Activated naive CD8-positive, alpha-beta T cell treated with anti-CD3 and anti-CD28 coated beads, Interleukin-2, amount 50 U/mL, for 24 hours (primary cell): Measurements from ENCODE around the gene LMX1B.
"Not testable (repeated sequence)": the region's sequence is repeated elsewhere in the genome, so short reads cannot be mapped to it uniquely, and the experiment has no call there.

Experiments
- ATAC-seq: fragments of 150-1000 bp; cut with Tn5 transposase; one replicate; pipeline ENCODE4 v1.10.0; 2021
- DNase-seq: peaks from one replicate; pipeline ENCODE4 v3.0.0; 2021
- H3K27ac Mint-ChIP-seq: one replicate; pipeline ENCODE4 v1.8.0; 2021; ENCODE audit warnings: mild to moderate bottlenecking, mixed read lengths
- H3K27me3 Mint-ChIP-seq: one replicate; pipeline ENCODE4 v1.8.0; 2021; ENCODE audit warnings: mixed read lengths
- H3K36me3 Mint-ChIP-seq: one replicate; pipeline ENCODE4 v1.8.0; 2021; ENCODE audit warnings: low read depth, mixed read lengths
- H3K4me1 Mint-ChIP-seq: one replicate; pipeline ENCODE4 v1.8.0; 2021; ENCODE audit warnings: mixed read lengths
- H3K4me3 Mint-ChIP-seq: one replicate; pipeline ENCODE4 v1.8.0; 2021; ENCODE audit warnings: mild to moderate bottlenecking, moderate library complexity, mixed read lengths
- H3K9me3 Mint-ChIP-seq: one replicate; pipeline ENCODE4 v1.8.0; 2021; ENCODE audit warnings: mixed read lengths

Gene LMX1B

GRCh38 chr9:126709241-126709640 is 95.5 kb downstream of the LMX1B start:
- no peak for DNase-seq
- H3K27ac Mint-ChIP-seq = no peak overlapping the region
- peaks cover 14% of the 10 kb centered on the region for H3K27me3 Mint-ChIP-seq
- no peak for ATAC-seq
- no peaks in the 10 kb centered on the region for H3K9me3 Mint-ChIP-seq
- H3K4me3 Mint-ChIP-seq = no peak overlapping the region
- H3K36me3 Mint-ChIP-seq = no peaks in the 10 kb centered on the region
- peaks cover 18% of the 10 kb centered on the region for H3K4me1 Mint-ChIP-seq

DNA sequence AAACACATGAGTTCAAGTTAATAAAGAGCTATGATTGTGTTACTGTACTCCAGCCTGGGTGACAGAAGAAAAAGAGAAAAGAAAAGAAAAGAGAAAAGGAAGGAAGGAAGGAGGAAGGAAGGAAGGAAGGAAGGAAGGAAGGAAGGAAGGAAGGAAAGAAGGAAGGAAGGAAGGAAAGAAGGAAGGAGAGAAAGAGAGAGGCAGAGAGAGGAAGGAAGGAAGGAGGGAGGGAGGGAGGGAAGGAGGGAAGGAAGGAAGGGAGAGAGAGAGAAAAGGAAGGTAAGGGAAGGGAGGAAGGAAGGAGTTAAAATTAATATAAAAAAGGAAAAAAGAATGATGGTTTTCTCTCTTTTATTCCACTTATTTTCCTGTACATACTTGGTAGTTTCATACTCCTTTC is 101.7 kb downstream of the LMX1B start:
- Mint-ChIP-seq H3K9me3 (no peaks in the 10 kb centered on the region), H3K4me3 (no peak overlapping the region), H3K36me3 (no peaks in the 10 kb centered on the region), H3K4me1 (peaks cover 13% of the 10 kb centered on the region), H3K27ac (no peak overlapping the region), H3K27me3 (no peaks in the 10 kb centered on the region)
- no peak for ATAC-seq
- no peak for DNase-seq

GRCh38 chr9:126717441-126717840 is 103.7 kb downstream of the LMX1B start:
- peaks cover 31% of the 10 kb centered on the region for H3K4me1 Mint-ChIP-seq
- not testable (repeated sequence) for H3K9me3 Mint-ChIP-seq, H3K4me3 Mint-ChIP-seq, H3K27ac Mint-ChIP-seq, H3K36me3 Mint-ChIP-seq, H3K27me3 Mint-ChIP-seq, ATAC-seq, DNase-seq

DNA sequence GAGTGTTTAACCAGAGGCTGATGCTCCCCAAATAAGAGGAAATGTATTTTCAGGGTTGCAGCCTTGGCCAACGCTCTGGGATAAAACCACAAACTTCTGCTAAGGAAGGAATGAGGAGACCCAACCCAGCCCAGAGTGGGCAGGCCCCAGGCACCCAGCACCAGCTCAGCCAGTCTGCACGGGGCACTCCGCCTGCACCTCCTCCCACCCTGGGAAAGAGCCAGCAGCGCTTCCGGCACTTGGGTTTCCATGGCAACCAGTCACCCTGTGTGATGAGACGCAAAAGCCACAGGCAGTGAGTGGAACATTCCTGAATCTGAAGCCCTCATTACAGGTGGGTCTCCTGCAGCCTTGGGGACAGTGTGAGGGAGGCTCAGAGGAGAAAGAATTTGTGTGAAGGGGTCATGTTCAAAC is 105.9 kb downstream of the LMX1B start:
- peak; percentile 68 for ATAC-seq
- Mint-ChIP-seq H3K27me3 (no peaks in the 10 kb centered on the region), H3K36me3 (no peaks in the 10 kb centered on the region), H3K9me3 (no peaks in the 10 kb centered on the region), H3K4me3 (peak overlapping the region; percentile 47), H3K4me1 (peaks cover 39% of the 10 kb centered on the region), H3K27ac (peak overlapping the region; percentile 83)
- peak; percentile 84 for DNase-seq

DNA sequence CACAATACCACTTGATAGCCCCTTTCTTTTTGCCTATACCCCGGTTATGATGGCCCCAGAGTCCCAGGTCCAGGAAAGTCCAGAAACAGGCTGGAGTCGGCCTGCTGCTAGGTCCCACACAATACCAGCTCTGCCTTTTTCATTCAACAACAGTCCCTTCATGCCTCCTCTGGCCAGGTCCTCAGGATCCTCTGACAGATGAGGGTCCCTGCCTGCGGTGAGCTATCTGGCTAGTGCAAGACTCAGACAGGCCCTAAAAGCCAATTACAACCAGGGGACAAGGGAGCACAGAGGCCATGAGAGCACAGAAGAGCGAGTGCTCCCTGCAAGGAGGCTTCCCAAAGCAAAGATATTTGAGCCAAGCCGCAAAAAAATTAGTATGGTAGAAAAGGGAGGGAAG is 106.3 kb downstream of the LMX1B start:
- H3K27me3 Mint-ChIP-seq = no peaks in the 10 kb centered on the region
- peaks cover 39% of the 10 kb centered on the region for H3K4me1 Mint-ChIP-seq
- H3K36me3 Mint-ChIP-seq = no peaks in the 10 kb centered on the region
- H3K9me3 Mint-ChIP-seq = no peaks in the 10 kb centered on the region
- no peak for DNase-seq
- peak overlapping the region; percentile 47 for H3K4me3 Mint-ChIP-seq
- no peak for ATAC-seq
- H3K27ac Mint-ChIP-seq = peak overlapping the region; percentile 83

DNA sequence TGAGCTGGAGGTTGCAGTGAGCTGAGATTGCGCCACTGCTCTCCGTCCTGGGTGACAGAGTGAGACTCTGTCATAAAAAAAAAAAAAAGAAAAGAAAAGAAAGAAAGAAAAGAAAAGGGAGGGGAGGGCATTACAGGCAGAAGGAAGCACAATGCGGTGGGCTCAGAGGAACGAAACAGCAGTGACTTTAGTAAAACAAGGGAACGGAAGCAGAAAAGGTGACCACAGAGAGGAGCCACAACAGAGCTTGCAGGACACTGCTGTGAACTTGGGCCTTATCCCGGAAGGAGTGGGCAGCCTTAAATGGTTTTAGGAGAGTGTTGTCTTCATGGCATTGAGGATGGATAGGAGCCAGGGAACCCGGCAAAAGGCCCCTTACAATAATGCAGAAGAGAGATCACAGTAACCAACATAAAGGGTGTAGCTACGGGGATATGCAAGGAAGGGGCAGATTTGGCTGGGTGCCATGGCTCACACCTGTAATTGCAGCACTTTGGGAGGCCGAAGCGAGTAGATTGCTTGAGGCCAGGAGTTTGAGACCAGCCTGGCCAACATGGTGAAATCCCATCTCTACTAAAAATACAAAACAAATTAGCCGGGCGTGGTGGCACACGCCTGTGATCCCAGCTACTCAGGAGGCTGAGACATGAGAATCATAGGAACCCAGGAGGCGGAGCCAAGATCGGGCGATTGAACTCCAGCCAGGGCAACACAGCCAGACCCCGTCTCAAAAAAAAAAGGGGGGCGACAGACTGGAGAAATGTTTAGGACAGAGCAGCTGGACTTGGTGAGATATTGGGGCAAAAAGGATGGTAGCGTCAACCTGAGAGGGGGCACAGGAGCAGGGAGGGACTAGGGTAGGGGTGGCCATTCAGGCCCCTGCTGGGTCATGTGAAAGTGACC is 107.2 kb downstream of the LMX1B start:
- no peak for DNase-seq
- Mint-ChIP-seq H3K36me3 (no peaks in the 10 kb centered on the region), H3K27ac (peak overlapping the region; percentile 3), H3K27me3 (no peaks in the 10 kb centered on the region), H3K9me3 (no peaks in the 10 kb centered on the region), H3K4me1 (peaks cover 39% of the 10 kb centered on the region), H3K4me3 (peak overlapping the region; percentile 13)
- ATAC-seq = no peak

- ATAC-seq (no peak), DNase-seq (peak; percentile 40)
- peak overlapping the region; percentile 75 for H3K4me3 Mint-ChIP-seq
- no peaks in the 10 kb centered on the region for H3K27me3 Mint-ChIP-seq
- H3K36me3 Mint-ChIP-seq = no peaks in the 10 kb centered on the region
- H3K27ac Mint-ChIP-seq = peak overlapping the region; percentile 83
- peaks cover 39% of the 10 kb centered on the region for H3K4me1 Mint-ChIP-seq
- H3K9me3 Mint-ChIP-seq = no peaks in the 10 kb centered on the region
Observed at GRCh38 chr9:126721564-126721981, 107.8 kb downstream of the LMX1B start.

GRCh38 chr9:126722252-126722921 is 108.7 kb downstream of the LMX1B start:
- Mint-ChIP-seq H3K27ac (peak overlapping the region; percentile 83), H3K4me3 (peak overlapping the region; percentile 75), H3K9me3 (no peaks in the 10 kb centered on the region), H3K4me1 (peaks cover 39% of the 10 kb centered on the region), H3K27me3 (no peaks in the 10 kb centered on the region), H3K36me3 (no peaks in the 10 kb centered on the region)
- DNase-seq = peak; percentile 95
- peak; percentile 69 for ATAC-seq

GRCh38 chr9:126722922-126723806 is 109.4 kb downstream of the LMX1B start:
- Mint-ChIP-seq H3K4me1 (peaks cover 39% of the 10 kb centered on the region), H3K27ac (peak overlapping the region; percentile 85), H3K9me3 (no peaks in the 10 kb centered on the region), H3K36me3 (no peaks in the 10 kb centered on the region), H3K4me3 (peak overlapping the region; percentile 81), H3K27me3 (no peaks in the 10 kb centered on the region)
- peak; percentile 76 for DNase-seq
- ATAC-seq = peak; percentile 62

- no peaks in the 10 kb centered on the region for H3K36me3 Mint-ChIP-seq
- peak overlapping the region; percentile 85 for H3K27ac Mint-ChIP-seq
- H3K4me1 Mint-ChIP-seq = peaks cover 39% of the 10 kb centered on the region
- peak overlapping the region; percentile 81 for H3K4me3 Mint-ChIP-seq
- ATAC-seq (no peak), DNase-seq (no peak)
- no peaks in the 10 kb centered on the region for H3K27me3 Mint-ChIP-seq
- H3K9me3 Mint-ChIP-seq = no peaks in the 10 kb centered on the region
Observed at GRCh38 chr9:126723807-126724172, 110.1 kb downstream of the LMX1B start.

DNA sequence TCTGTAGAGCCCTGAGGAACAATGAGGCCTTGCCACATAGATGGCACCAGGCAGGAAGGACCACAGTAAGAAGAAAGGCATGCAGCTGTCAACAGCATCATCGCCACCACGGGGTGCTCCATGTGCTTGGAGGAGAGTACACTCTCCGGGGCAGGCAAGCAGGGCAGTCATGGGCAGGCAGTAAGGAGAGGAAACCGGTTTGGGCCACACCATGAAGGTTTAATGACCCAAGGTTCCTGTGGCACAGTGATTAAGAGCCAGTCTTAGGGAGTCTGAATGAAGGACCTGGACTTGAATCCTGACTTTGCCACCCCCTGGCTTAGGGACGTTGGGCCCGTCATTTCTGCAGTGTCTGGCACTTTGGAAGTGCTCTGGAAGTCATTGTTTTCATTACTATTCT is 110.5 kb downstream of the LMX1B start:
- no peaks in the 10 kb centered on the region for H3K9me3 Mint-ChIP-seq
- no peak for DNase-seq
- no peak for ATAC-seq
- H3K4me3 Mint-ChIP-seq = peak overlapping the region; percentile 81
- H3K36me3 Mint-ChIP-seq = no peaks in the 10 kb centered on the region
- H3K27me3 Mint-ChIP-seq = no peaks in the 10 kb centered on the region
- H3K4me1 Mint-ChIP-seq = peaks cover 37% of the 10 kb centered on the region
- H3K27ac Mint-ChIP-seq = peak overlapping the region; percentile 85

DNA sequence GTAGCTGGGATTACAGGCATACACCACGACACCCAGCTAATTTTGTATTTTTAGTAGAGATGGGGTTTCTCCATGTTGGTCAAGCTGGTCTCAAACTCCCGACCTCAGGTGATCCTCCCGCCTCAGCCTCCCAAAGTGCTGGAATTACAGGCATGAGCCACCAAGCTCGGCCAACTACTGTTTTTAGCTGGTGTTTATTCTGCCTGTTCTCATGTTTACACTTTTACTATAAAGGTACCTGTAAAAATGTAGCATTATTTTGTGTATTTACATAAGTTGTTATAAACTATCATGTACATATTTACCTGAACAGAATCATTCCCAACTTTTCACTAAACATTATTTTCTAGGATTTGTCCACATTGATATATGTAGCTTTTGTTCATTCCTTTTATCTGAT is 111.8 kb downstream of the LMX1B start:
- not testable (repeated sequence) for H3K9me3 Mint-ChIP-seq, H3K36me3 Mint-ChIP-seq, DNase-seq, ATAC-seq, H3K4me3 Mint-ChIP-seq, H3K27ac Mint-ChIP-seq, H3K27me3 Mint-ChIP-seq
- H3K4me1 Mint-ChIP-seq = peaks cover 25% of the 10 kb centered on the region

DNA sequence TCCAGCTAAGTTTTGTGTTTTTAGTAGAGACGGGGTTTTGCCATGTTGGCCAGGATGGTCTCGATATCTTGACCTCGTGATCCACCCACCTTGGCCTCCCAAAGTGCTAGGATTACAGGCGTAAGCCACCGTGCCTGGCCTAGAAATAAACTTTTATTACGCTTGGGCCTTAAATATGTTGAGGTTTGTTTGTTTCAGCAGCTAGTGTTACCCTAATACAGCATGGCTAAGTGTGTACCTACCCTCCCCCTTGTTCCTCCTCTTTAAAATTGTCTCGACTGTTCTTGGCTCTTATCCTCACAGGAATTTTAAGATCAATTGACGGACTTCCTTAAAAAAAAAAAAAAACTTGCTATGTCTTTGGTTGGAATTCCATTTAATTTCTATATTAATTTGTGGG is 114.5 kb downstream of the LMX1B start:
- H3K4me1 Mint-ChIP-seq, H3K27ac Mint-ChIP-seq, H3K27me3 Mint-ChIP-seq, H3K4me3 Mint-ChIP-seq, H3K36me3 Mint-ChIP-seq, DNase-seq, H3K9me3 Mint-ChIP-seq, ATAC-seq: not testable (repeated sequence)

GRCh38 chr9:126730592-126730991 is 116.9 kb downstream of the LMX1B start:
- not testable (repeated sequence) for H3K9me3 Mint-ChIP-seq, ATAC-seq, H3K4me3 Mint-ChIP-seq, H3K36me3 Mint-ChIP-seq, H3K27me3 Mint-ChIP-seq, H3K4me1 Mint-ChIP-seq, DNase-seq, H3K27ac Mint-ChIP-seq
